ENCODE data around the gene USP10. TPM values are rescaled to one million over a fixed set of nuclear protein-coding genes. Genes with fewer than 3 reads are reported as not detected.

USP10 gene
- total RNA-seq, 2 experiments from 2014 or later, result 75.2 to 75.8 TPM

DNA sequence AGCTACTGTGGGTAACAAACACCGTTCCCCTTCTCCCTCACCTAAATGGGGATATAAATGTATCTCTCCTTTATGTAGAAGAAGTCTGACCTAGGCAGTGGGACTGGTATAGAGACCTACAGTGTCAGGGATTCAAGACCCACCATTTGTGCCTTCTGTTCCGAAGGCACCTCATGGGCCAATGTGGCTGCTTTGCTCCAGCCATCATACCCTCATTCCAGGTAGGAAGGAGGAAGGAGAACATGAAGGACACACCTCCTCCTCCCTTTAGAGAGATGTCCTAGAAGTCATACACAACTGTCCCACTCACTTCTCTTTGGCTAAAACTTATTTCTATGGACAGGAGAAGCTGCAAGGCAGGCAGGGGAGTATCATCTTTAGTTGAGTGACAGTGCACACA is 111.7 kb downstream of the USP10 start:
- Mint-ChIP-seq H3K9me3 (no peaks in the 10 kb centered on the region), H3K36me3 (no peaks in the 10 kb centered on the region), H3K4me3 (no peak overlapping the region), H3K4me1 (peaks cover 16% of the 10 kb centered on the region), H3K27ac (peak overlapping the region; percentile 6), H3K27me3 (peaks cover 6% of the 10 kb centered on the region)
- no peak for ATAC-seq (ENCODE audit: low read depth)
- POLR2A ChIA-PET, result no interaction called here
- DNase-seq, result no peak

DNA sequence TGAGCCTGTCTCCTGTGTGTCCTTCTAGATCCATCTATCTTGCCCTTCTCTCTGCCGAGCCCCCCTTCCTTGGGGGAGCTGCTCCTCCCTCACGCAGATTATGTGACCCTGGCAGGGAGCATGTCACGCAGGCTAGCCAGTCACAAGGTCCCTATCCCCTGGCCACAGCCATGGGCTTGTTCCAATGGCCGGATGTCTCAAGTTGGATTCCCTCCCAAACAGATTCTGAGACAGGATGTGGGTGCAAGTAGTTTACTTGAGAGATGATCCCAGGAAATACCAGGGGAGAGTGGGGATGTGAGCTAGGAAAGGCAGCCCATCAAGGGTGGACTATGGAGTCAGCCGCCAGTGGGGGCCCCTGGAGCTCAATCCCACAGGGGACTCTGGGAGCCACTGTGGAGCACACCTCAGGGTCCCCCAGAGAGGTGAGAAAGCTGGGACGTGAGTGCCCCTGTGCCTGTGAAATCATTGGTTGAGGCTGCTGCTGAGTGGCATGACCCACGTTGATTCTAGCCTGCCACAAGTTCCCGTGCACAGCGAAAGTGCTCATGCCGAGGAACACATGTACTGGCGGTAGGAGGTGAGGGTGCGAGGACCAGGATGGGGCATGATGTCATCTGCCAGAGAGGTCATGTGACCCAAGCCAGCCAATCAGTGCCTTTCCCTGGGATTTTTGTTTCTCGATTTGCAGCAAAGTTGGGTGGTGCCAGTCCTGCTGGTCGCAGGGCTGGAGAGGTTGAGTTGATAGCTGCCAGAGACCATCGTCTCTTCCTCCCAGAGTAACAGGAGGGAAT is 113.5 kb downstream of the USP10 start:
- POLR2A ChIA-PET, result no interaction called here
- H3K27me3 Mint-ChIP-seq, result peaks cover 12% of the 10 kb centered on the region
- DNase-seq (no peak), ATAC-seq (ENCODE audit: low read depth) (no peak)
- no peaks in the 10 kb centered on the region for H3K9me3 Mint-ChIP-seq
- no peak overlapping the region for H3K4me3 Mint-ChIP-seq
- no peaks in the 10 kb centered on the region for H3K36me3 Mint-ChIP-seq
- peaks cover 16% of the 10 kb centered on the region for H3K4me1 Mint-ChIP-seq
- H3K27ac Mint-ChIP-seq, result no peak overlapping the region

DNA sequence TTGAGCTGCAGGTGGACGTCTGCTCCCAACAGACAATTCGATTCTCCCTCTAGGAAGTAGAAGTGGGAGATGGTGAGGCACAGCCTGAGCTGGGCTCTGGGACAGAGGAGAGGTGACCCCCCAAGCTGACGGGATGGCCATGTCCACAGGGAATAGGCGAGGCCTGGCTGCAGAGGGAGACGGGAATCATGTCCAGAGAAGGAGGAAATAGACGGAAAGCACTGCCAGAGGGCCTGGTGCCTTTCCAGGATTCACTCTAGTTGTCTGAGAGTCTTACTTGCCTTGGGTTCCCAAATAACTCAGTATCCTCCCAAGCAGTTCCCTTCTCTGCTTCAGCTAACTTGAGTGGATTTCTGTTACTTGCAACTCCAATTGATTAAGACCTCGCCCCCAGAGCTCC is 115.7 kb downstream of the USP10 start:
- no peak for ATAC-seq (ENCODE audit: low read depth)
- H3K27ac Mint-ChIP-seq, result no peak overlapping the region
- POLR2A ChIA-PET, result no interaction called here

DNA sequence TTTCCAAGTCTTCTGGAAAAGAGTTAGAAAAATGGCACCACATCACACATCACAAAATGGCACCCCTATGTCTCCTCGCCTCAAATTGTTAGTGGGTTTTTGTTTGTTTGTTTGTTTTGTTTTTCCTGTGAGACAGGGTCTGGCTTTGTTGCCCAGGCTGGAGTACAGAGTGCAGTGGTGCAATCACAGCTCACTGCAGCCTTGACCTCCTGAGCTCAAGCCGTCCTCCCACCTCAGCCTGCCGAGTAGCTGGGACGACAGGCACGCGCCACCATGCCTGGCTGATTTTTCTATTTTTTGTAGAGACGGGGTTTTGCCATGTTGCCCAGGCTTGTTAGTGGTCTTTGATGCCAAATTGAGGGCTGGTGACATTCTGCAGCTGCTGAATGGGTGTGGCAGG is 116.2 kb downstream of the USP10 start:
- Mint-ChIP-seq H3K4me3 (no peak overlapping the region), H3K9me3 (no peaks in the 10 kb centered on the region), H3K27me3 (peaks cover 35% of the 10 kb centered on the region), H3K4me1 (peaks cover 18% of the 10 kb centered on the region), H3K27ac (no peak overlapping the region), H3K36me3 (no peaks in the 10 kb centered on the region)
- DNase-seq (no peak), ATAC-seq (ENCODE audit: low read depth) (no peak)
- POLR2A ChIA-PET, result no interaction called here

More for the DNA sequence above, 115.7 kb downstream of the USP10 start:
- Mint-ChIP-seq H3K4me3 (no peak overlapping the region), H3K4me1 (peaks cover 20% of the 10 kb centered on the region), H3K36me3 (no peaks in the 10 kb centered on the region), H3K9me3 (no peaks in the 10 kb centered on the region), H3K27me3 (peaks cover 31% of the 10 kb centered on the region)
- no peak for DNase-seq

DNA sequence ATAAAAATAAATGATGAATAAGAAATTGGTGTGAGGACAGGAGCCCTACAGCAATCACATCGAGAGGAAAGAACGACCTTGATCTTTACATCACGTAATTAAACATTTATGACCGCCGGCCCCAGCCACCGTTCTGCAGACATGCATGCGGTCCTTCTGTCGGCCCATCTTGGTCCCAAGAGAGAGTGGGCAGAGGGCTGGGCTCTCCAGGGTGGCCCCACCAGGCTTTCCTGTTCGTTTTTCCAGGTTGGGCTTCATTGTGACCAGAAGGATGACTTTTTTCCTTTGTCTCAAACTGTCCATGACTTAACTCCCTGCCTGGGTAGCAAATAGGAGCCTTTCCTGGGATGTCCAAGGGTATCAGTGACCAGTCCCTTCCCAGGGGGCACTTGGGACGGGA is 116.7 kb downstream of the USP10 start:
- Mint-ChIP-seq H3K9me3 (no peaks in the 10 kb centered on the region), H3K36me3 (no peaks in the 10 kb centered on the region), H3K27me3 (peaks cover 38% of the 10 kb centered on the region), H3K4me3 (no peak overlapping the region), H3K27ac (no peak overlapping the region), H3K4me1 (peaks cover 14% of the 10 kb centered on the region)
- DNase-seq (no peak), ATAC-seq (ENCODE audit: low read depth) (no peak)
- POLR2A ChIA-PET, result no interaction called here

DNA sequence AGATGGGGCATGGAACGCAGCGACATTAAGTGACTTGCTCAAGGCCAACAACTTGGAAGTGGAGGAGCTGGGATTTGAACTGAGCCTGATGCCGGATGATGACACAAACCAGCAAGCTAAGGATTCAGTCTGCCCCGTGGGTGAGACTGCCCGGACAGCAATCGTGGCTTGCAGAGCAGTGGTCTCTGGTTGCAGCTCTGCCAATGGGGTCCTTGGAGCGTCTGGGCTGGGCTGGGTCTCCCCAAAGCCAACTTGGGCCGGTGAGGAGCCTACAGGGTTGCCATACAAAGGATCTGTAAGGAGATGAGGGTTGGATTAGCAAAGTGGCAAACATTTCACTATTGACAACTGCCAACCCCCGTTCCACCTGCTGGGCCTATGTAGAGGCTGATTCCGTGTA is 117.4 kb downstream of the USP10 start:
- Mint-ChIP-seq H3K36me3 (no peaks in the 10 kb centered on the region), H3K4me1 (peaks cover 12% of the 10 kb centered on the region), H3K9me3 (no peaks in the 10 kb centered on the region), H3K4me3 (no peak overlapping the region), H3K27me3 (peaks cover 39% of the 10 kb centered on the region), H3K27ac (no peak overlapping the region)
- POLR2A ChIA-PET, result no interaction called here
- ATAC-seq (ENCODE audit: low read depth) (no peak), DNase-seq (no peak)

DNA sequence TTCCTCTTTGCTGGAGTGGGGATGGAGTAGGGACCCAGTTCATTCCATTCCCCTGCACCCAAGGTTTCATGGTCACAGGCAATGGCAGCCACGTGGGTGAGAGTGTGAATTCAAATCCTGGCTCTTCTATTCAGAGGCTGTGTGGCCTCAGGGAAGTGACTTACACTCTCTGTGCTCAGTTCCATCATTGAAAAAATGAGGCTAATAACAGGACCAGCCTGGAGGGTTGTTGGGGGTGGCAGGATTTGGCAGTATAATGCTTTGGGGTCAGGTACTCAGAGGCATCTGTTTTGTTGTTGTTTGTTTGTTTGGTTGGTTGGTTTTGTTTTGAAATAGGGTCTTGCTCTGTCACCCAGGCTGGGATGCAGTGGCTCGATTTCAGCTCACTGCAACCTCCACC is 117.8 kb downstream of the USP10 start:
- DNase-seq (no peak), ATAC-seq (ENCODE audit: low read depth) (no peak)
- Mint-ChIP-seq H3K27ac (no peak overlapping the region), H3K4me1 (peaks cover 12% of the 10 kb centered on the region), H3K27me3 (peaks cover 42% of the 10 kb centered on the region), H3K36me3 (no peaks in the 10 kb centered on the region), H3K4me3 (no peak overlapping the region), H3K9me3 (no peaks in the 10 kb centered on the region)
- POLR2A ChIA-PET, result no interaction called here

DNA sequence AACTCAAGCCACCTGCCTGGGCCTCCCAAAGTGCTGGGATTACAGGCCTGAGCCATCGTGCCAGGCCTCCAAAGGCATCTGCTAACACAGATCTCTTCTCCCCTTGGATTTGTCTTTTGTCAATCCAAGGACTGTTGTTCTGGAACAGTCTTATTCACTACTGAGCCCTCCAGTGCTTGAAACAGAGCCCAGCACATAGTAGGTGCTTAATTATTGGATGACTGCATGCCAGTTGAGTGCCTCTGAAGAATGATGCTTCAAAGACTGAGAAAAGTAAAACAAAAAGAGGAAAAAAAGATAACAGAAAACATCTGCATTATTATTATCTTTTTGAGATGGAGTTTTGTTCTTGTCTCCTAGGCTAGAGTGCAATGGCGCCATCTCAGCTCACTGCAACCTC is 118.3 kb downstream of the USP10 start:
- POLR2A ChIA-PET, result no interaction called here
- DNase-seq, result no peak
- H3K27ac Mint-ChIP-seq, result no peak overlapping the region
- H3K27me3 Mint-ChIP-seq, result peaks cover 43% of the 10 kb centered on the region
- no peak overlapping the region for H3K4me3 Mint-ChIP-seq
- no peaks in the 10 kb centered on the region for H3K9me3 Mint-ChIP-seq
- peaks cover 8% of the 10 kb centered on the region for H3K4me1 Mint-ChIP-seq
- no peak for ATAC-seq (ENCODE audit: low read depth)
- H3K36me3 Mint-ChIP-seq, result no peaks in the 10 kb centered on the region

DNA sequence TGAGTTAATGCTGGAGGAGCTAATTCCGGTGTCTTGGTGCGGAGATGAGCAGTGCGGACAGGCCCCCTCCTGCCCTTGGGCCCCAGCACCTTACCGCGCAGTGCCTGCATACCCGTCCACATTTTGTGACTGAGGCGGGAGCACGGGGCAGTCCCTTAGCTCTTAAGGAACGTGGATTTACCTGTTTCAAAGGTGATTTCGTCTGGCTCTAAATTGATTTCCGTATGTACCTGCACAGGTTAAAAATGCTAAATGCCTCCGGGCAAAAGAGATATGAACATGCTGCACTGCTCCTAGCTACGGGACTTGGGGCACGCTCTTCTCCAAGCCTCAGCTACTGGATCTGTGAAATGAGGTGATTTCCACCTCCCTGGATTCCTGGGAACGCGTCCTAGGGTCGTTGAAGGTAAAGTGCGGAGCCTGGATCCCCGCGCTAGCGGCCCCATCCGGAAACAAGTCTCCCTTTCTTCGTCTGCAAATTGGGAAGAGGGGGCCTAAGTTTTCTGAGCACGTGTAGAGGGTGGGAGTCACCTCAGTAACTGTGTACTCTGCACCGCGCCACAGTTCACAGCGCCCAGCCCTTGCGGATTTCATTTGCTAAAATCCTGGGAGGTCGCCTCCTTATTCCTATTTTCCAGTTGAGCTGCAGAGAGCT is 119.3 kb downstream of the USP10 start:
- H3K27me3 Mint-ChIP-seq, result peaks cover 41% of the 10 kb centered on the region
- POLR2A ChIA-PET, result no interaction called here

DNA sequence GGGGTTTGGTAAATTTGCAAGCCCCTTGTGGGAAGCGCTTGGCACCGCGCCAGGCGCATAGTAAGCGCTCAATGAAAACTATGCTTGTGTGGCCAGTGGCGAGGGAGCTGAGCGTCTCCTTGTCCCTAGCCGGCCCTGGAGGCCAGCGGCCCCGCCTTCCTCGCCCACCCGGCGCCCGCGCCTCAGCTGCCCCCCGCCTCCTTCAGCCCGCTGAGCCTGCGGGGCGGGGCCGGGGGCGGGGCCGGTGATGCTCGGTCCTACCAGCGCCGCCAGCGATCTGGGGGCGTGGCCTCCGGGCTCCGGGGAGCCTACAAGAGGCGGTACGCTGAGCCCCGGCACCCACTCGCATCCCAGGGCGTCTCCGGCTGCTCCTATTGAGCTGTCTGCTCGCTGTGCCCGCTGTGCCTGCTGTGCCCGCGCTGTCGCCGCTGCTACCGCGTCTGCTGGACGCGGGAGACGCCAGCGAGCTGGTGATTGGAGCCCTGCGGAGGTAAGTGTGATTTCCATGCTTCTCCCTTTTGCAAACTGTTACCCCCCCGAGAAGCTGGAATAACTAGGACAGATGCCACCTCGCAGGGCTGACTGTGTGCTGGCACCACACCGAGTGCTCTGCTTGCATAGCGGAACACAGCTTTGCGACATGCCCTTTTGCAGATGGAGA is 120.0 kb downstream of the USP10 start, which contains the start of gene CRISPLD2:
CRISPLD2 (plus strand) TSS at position 342 of the 661 bp plus-strand sequence. CDS start 18,511 bp downstream, outside the sequence.
- DNase-seq (peak; percentile 86), ATAC-seq (ENCODE audit: low read depth) (peak; percentile 98)
- Mint-ChIP-seq H3K27me3 (peaks cover 40% of the 10 kb centered on the region), H3K36me3 (no peaks in the 10 kb centered on the region), H3K4me3 (peak within 1 kb of the TSS; percentile 70), H3K9me3 (no peaks in the 10 kb centered on the region), H3K27ac (no peak within 1 kb of the TSS), H3K4me1 (peaks cover 10% of the 10 kb centered on the region)
- POLR2A ChIA-PET, result no interaction called here

More for the DNA sequence above, 119.3 kb downstream of the USP10 start:
- Mint-ChIP-seq H3K4me3 (no peak overlapping the region), H3K36me3 (no peaks in the 10 kb centered on the region), H3K9me3 (no peaks in the 10 kb centered on the region), H3K27ac (no peak overlapping the region), H3K4me1 (peaks cover 8% of the 10 kb centered on the region)
- ATAC-seq (ENCODE audit: low read depth), result no peak
- no peak for DNase-seq

DNA sequence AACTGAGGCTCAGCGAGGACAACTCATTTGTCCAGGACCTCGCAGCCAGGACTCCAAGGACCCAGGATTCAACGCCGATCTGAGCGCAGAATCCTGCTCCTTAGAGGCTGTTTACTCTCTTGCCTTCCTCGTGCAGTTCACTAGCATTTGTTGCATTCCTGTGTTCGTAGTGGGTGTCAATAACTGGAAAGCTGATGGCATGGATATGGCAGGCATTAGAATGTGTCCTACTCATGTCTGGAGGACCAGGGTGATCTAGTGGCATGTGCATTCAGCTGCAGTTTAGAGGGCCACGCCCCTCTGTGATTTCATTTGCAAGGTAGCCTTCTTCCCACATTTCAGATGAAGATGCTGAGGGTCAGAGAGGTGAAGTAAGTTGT is 120.5 kb downstream of the USP10 start:
- H3K4me1 Mint-ChIP-seq, result peaks cover 10% of the 10 kb centered on the region
- ATAC-seq (ENCODE audit: low read depth) (no peak), DNase-seq (no peak)
- H3K27me3 Mint-ChIP-seq, result peaks cover 44% of the 10 kb centered on the region
- no peak overlapping the region for H3K27ac Mint-ChIP-seq
- H3K9me3 Mint-ChIP-seq, result no peaks in the 10 kb centered on the region
- H3K4me3 Mint-ChIP-seq, result peak overlapping the region; percentile 70
- POLR2A ChIA-PET, result no interaction called here
- H3K36me3 Mint-ChIP-seq, result no peaks in the 10 kb centered on the region

DNA sequence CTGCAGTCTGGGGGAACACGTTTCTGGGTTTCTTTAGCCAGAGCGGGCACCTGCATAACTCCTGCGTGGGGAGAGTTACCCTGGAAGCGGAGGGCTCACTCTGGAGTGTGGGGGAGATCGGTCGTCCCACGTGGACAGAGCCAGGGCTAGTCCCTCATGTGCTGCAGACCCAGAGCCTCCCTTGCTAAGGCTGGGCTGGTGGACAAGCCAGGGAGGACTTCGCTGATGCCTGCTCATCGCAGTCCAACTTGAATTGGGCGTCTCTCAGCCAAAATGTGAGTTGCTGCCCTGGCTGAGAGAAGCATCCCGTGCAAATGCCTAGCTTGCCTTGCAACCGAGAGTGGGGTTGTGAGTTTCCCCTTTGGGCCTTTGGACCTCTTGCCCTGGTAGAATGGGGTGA is 121.0 kb downstream of the USP10 start:
- ATAC-seq (ENCODE audit: low read depth) (no peak), DNase-seq (no peak)
- H3K9me3 Mint-ChIP-seq, result no peaks in the 10 kb centered on the region
- H3K4me3 Mint-ChIP-seq, result no peak overlapping the region
- no peak overlapping the region for H3K27ac Mint-ChIP-seq
- POLR2A ChIA-PET, result no interaction called here
- no peaks in the 10 kb centered on the region for H3K36me3 Mint-ChIP-seq
- peaks cover 10% of the 10 kb centered on the region for H3K4me1 Mint-ChIP-seq
- peaks cover 44% of the 10 kb centered on the region for H3K27me3 Mint-ChIP-seq

DNA sequence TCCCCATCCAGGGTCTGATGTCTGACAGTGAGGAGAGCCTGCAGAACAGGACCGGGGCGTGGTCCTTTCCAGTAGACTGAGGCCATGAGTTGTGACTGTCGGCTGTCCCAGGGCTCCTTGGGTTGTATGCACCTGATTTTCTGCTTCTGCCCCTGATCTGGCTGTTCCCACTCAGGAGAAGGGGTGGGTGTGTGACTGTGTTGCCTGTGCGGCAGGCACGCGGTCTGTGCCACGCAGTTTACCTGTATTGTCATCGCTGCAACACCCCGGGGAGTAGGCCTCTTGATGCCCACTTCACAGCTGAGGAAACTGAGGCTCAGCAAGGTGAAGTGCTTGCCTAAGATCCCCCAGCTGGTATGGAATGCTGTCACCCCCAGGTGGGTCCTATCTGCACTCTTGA is 121.4 kb downstream of the USP10 start:
- Mint-ChIP-seq H3K4me3 (no peak overlapping the region), H3K27me3 (peaks cover 44% of the 10 kb centered on the region), H3K9me3 (no peaks in the 10 kb centered on the region), H3K27ac (no peak overlapping the region), H3K36me3 (no peaks in the 10 kb centered on the region), H3K4me1 (peaks cover 10% of the 10 kb centered on the region)
- DNase-seq (no peak), ATAC-seq (ENCODE audit: low read depth) (no peak)
- POLR2A ChIA-PET, result no interaction called here

All from activated naive CD8-positive, alpha-beta T cell treated with anti-CD3 and anti-CD28 coated beads, Interleukin-2, amount 10 ng/mL, durations not matched to agents 7 days and 5 days (primary cell).